Measurements from ENCODE around the gene PNO1. TPM values are rescaled to one million over a fixed set of nuclear protein-coding genes. Genes with fewer than 3 reads are reported as not detected.

The PNO1 gene
- total RNA-seq, 1 donor from 2014 or later: 9.3 TPM

DNA sequence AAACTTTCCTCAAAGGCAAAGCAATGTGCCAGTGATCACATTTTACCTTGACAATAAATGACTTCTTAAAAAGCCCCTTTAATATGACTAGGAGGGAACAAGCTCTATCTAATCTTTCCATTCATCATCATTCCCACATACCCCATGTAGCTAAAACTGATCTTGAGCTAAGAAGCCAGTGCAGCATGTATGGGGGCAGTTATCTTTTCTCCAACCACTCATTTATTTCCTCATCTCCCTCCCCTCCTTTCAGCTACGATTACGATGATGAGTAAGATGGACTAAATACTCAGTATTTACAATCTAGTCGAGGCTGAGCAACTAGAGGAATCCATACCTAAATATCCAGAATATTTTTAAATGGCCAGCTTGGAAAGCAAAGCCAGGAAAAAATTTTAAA, 35.5 kb downstream of the PNO1 start:
- intact Hi-C loops (cut with DNase I): loop anchor here (10.0 kb wide), 1 partner anchor 52 kb away; no protein-coding TSS in a partner anchor
- TF ChIP-seq, protein P1, sequence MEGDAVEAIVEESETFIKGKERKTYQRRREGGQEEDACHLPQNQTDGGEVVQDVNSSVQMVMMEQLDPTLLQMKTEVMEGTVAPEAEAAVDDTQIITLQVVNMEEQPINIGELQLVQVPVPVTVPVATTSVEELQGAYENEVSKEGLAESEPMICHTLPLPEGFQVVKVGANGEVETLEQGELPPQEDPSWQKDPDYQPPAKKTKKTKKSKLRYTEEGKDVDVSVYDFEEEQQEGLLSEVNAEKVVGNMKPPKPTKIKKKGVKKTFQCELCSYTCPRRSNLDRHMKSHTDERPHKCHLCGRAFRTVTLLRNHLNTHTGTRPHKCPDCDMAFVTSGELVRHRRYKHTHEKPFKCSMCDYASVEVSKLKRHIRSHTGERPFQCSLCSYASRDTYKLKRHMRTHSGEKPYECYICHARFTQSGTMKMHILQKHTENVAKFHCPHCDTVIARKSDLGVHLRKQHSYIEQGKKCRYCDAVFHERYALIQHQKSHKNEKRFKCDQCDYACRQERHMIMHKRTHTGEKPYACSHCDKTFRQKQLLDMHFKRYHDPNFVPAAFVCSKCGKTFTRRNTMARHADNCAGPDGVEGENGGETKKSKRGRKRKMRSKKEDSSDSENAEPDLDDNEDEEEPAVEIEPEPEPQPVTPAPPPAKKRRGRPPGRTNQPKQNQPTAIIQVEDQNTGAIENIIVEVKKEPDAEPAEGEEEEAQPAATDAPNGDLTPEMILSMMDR (IDR thresholded peaks at IDR 0.05): no peak
- no peak for TF ChIP-seq POLR2A (IDR thresholded peaks at IDR 0.05)
- H3K27ac ChIP-seq: peak overlapping the region; percentile 15

DNA sequence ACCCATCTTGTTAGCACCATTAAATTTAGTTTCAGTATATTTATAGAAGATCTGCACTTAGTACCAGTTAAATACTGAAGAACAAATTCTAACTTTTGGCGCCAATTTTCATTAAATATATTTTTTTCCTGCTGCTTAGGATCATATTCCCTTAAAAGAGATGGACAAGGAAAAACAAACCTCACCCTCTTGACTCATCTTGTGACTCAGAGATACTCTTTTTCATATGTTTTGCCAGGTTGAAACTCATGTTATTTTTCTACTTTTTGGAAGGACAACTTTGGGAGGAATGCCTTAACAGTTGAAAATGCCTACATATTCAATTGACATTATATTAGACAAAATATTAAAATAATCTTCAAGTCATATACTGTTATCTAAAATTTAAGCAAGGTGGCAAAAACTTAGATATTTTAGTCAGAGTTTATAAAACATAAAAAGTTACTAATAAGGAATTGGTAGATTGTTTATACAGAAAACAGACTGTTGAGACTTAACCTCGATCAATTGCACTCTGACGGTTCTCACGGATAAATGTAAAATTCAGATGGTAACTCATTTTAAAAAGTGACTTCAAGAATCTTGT, 36.2 kb downstream of the PNO1 start:
- intact Hi-C loops (cut with DNase I): loop anchor here (10.0 kb wide), 1 partner anchor 51 kb away; no protein-coding TSS in a partner anchor

More for the DNA sequence above, 35.5 kb downstream of the PNO1 start:
- Histone ChIP-seq H3K9me3 (no peaks in the 10 kb centered on the region), H3K36me3 (no peaks in the 10 kb centered on the region), H3K4me3 (no peak overlapping the region), H3K27me3 (no peaks in the 10 kb centered on the region), H3K4me1 (peaks cover 67% of the 10 kb centered on the region)
- no peak for DNase-seq (ENCODE audit: extremely low spot score in 2 of 2)

DNA sequence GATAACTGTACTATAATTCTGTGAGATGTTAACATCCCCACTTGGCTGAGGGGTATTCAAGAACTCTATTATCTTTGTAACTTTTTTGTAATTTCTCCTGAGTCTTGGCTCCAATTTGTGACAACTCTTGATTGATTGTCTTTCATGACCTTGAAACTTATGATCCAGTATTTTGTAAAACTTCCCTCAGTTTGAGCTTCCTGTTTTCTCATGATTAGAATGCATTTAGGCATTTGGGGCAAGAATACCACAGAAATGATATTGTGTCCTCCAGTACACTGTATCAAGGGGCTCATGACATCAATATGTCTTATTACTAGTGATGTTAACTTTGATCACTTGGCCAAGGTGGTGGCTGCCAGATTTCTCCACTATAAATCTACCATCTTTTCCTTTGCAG, 37.4 kb downstream of the PNO1 start:
- H3K27ac ChIP-seq: peak overlapping the region; percentile 16
- no peak overlapping the region for H3K4me3 ChIP-seq
- TF ChIP-seq, protein P1 (IDR thresholded peaks at IDR 0.05): no peak
- TF ChIP-seq POLR2AphosphoS5 (IDR thresholded peaks at IDR 0.05; ENCODE audit: insufficient read depth in 1 of 2, low read depth in 1 of 2): no peak
- TF ChIP-seq POLR2A (IDR thresholded peaks at IDR 0.05): no peak
- H3K27me3 ChIP-seq: no peaks in the 10 kb centered on the region
- intact Hi-C loops (cut with DNase I): loop anchor here (10.0 kb wide), 1 partner anchor 50 kb away; no protein-coding TSS in a partner anchor
- no peaks in the 10 kb centered on the region for H3K36me3 ChIP-seq
- H3K4me1 ChIP-seq: peaks cover 58% of the 10 kb centered on the region
- DNase-seq (ENCODE audit: extremely low spot score in 2 of 2): no peak
- H3K9me3 ChIP-seq: no peaks in the 10 kb centered on the region

More for the DNA sequence above, 36.2 kb downstream of the PNO1 start:
- Histone ChIP-seq H3K4me1 (peaks cover 65% of the 10 kb centered on the region), H3K9me3 (no peaks in the 10 kb centered on the region), H3K36me3 (no peaks in the 10 kb centered on the region), H3K27ac (peak overlapping the region; percentile 15), H3K27me3 (no peaks in the 10 kb centered on the region), H3K4me3 (no peak overlapping the region)
- DNase-seq (ENCODE audit: extremely low spot score in 2 of 2): no peak
- peak in 1 of 2 donors; percentile 54 for TF ChIP-seq POLR2AphosphoS5 (IDR thresholded peaks at IDR 0.05; ENCODE audit: insufficient read depth in 1 of 2, low read depth in 1 of 2)
- TF ChIP-seq POLR2A (IDR thresholded peaks at IDR 0.05): no peak
- TF ChIP-seq, protein P1 (IDR thresholded peaks at IDR 0.05): no peak

DNA sequence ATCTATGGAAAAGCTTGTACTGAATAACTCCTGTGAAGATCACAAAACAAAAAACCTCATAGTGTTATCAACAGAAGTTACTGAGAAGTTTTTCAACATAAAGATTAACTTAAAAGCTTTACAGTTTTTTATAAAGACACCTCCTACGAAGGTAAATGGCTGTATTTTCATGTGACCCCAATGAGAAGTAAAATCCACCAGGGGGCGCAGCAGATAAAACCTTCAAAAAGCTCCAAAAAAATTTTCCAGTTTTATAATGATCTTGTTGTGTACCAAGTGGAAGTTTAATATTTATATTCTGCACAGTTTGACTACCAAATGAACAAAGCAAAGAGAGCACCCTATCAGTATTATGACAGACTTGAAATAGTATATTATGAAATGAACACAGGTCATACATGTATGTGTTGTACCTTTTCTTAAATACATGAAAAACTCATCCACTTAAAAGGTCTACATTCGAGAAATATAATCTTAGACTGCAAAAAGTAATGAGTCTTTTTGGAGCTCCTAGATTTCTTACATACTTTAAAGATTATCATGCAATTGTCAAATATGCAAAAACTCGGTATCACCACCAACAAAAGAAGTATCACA, 38.5 kb downstream of the PNO1 start:
- Histone ChIP-seq H3K9me3 (no peaks in the 10 kb centered on the region), H3K27me3 (no peaks in the 10 kb centered on the region), H3K27ac (no peak overlapping the region), H3K36me3 (no peaks in the 10 kb centered on the region), H3K4me1 (peaks cover 54% of the 10 kb centered on the region), H3K4me3 (no peak overlapping the region)
- no peak for DNase-seq (ENCODE audit: extremely low spot score in 2 of 2)
- peak in 1 of 2 donors; percentile 17 for TF ChIP-seq POLR2AphosphoS5 (IDR thresholded peaks at IDR 0.05; ENCODE audit: insufficient read depth in 1 of 2, low read depth in 1 of 2)
- TF ChIP-seq POLR2A (IDR thresholded peaks at IDR 0.05): no peak
- TF ChIP-seq, protein P1 (IDR thresholded peaks at IDR 0.05): peak in 2 of 3 experiments; percentile 56 to 58
- intact Hi-C loops (cut with DNase I): loop anchor here (10.0 kb wide), 1 partner anchor 49 kb away; no protein-coding TSS in a partner anchor
